CD14-positive monocyte (primary cell): ENCODE measurements around the gene LAMB3. TPM values are rescaled to one million over a fixed set of nuclear protein-coding genes. Genes with fewer than 3 reads are reported as not detected.
A peak's percentile ranks its signal among the peaks of the same experiment; 100 is the strongest.

Source experiments
- DNase-seq, 3 donors: peaks; one replicate each; pipeline ENCODE4 v3.0.0-alpha.2; 2011 to 2022
- H2AFZ ChIP-seq: 2 replicates; pipeline ENCODE4 v1.6.0; 2012; ENCODE audit warnings: mild to moderate bottlenecking, low read depth, low read length, inconsistent platforms; ENCODE audit not compliant: insufficient read depth, poor library complexity, severe bottlenecking
- H3K27ac ChIP-seq, 2 donors: 1 replicate in 1 of 2; 2 replicates in 1 of 2; pipeline ENCODE4 v1.5.1; 2012 to 2013; ENCODE audit warnings: low read length in 2 of 2, control low read depth in 1 of 2, inconsistent platforms in 1 of 2, low read depth in 1 of 2, mild to moderate bottlenecking in 1 of 2
- H3K27me3 ChIP-seq, 2 donors: one replicate each; pipeline versions ENCODE4 v1.6.0 to v1.6.1; 2011 to 2013; ENCODE audit warnings: low read length in 2 of 2; ENCODE audit not compliant: control insufficient read depth in 2 of 2, insufficient read depth in 2 of 2
- H3K36me3 ChIP-seq, 2 donors: replicated peaks in 1 of 2; 1 replicate in 1 of 2; 2 replicates in 1 of 2; pipeline versions ENCODE4 v1.5.1 to v1.6.1; 2012 to 2013; ENCODE audit warnings: low read length in 2 of 2, control low read depth in 1 of 2, inconsistent platforms in 1 of 2, mild to moderate bottlenecking in 1 of 2; ENCODE audit not compliant: insufficient read depth in 2 of 2, control insufficient read depth in 1 of 2
- H3K4me1 ChIP-seq, 2 donors: 1 replicate in 1 of 2; 2 replicates in 1 of 2; pipeline versions ENCODE4 v1.5.1 to v1.6.1; 2012 to 2013; ENCODE audit warnings: low read length in 2 of 2, control low read depth in 1 of 2, inconsistent platforms in 1 of 2, mild to moderate bottlenecking in 1 of 2, moderate library complexity in 1 of 2; ENCODE audit not compliant: insufficient read depth in 2 of 2, control insufficient read depth in 1 of 2
- H3K4me2 ChIP-seq: replicated peaks from 2 replicates; pipeline ENCODE3; 2012; ENCODE audit warnings: low read length, moderate library complexity, mild to moderate bottlenecking; ENCODE audit not compliant: poor library complexity, severe bottlenecking; ENCODE audit errors: extremely low read depth
- H3K4me3 ChIP-seq, 3 experiments: fragments of 200-600 bp in 1 of 3; sonication (generic) in 1 of 3; replicated peaks in 1 of 3; 1 replicate in 2 of 3; 2 replicates in 1 of 3; pipeline ENCODE4 v1.5.1; 2011 to 2013; ENCODE audit warnings: low read length in 3 of 3, mild to moderate bottlenecking in 3 of 3, control low read depth in 2 of 3, low read depth in 2 of 3, inconsistent platforms in 1 of 3, moderate library complexity in 1 of 3
- H3K79me2 ChIP-seq: 2 replicates; pipeline ENCODE4 v1.6.0; 2012; ENCODE audit warnings: mild to moderate bottlenecking, control low read depth, inconsistent platforms, low read length, moderate library complexity; ENCODE audit not compliant: insufficient read depth
- H3K9ac ChIP-seq: 2 replicates; pipeline ENCODE4 v1.6.0; 2017; ENCODE audit warnings: low read length, mild to moderate bottlenecking; ENCODE audit not compliant: insufficient read depth, poor library complexity, severe bottlenecking
- H3K9me3 ChIP-seq, 2 donors: replicated peaks in 1 of 2; 1 replicate in 1 of 2; 2 replicates in 1 of 2; pipeline versions ENCODE4 v1.5.1 to v1.6.1; 2012 to 2013; ENCODE audit warnings: low read length in 2 of 2, control low read depth in 1 of 2; ENCODE audit not compliant: control insufficient read depth in 1 of 2, insufficient read depth in 1 of 2
- H4K20me1 ChIP-seq: 2 replicates; pipeline ENCODE4 v1.6.0; 2012; ENCODE audit warnings: mild to moderate bottlenecking, low read length, control low read depth, moderate library complexity; ENCODE audit not compliant: insufficient read depth
- H3K27ac Mint-ChIP-seq, 7 donors: one replicate each; pipeline ENCODE4 v1.8.0; 2020; ENCODE audit warnings: mild to moderate bottlenecking in 7 of 7, mixed read lengths in 7 of 7, moderate library complexity in 6 of 7, inconsistent platforms in 2 of 7
- H3K27me3 Mint-ChIP-seq, 3 donors: one replicate each; pipeline ENCODE4 v1.8.0; 2021 to 2022; ENCODE audit warnings: low read depth in 3 of 3, mild to moderate bottlenecking in 3 of 3, mixed read lengths in 3 of 3, moderate library complexity in 3 of 3, inconsistent platforms in 1 of 3
- H3K36me3 Mint-ChIP-seq, 2 donors: one replicate each; pipeline ENCODE4 v1.8.0; 2020; ENCODE audit warnings: mixed read lengths in 2 of 2, inconsistent platforms in 1 of 2, mild to moderate bottlenecking in 1 of 2
- H3K4me1 Mint-ChIP-seq: one replicate; pipeline ENCODE4 v1.8.0; 2020; ENCODE audit warnings: mild to moderate bottlenecking, mixed read lengths
- H3K4me3 Mint-ChIP-seq, 2 donors: one replicate each; pipeline ENCODE4 v1.8.0; 2020; ENCODE audit warnings: mild to moderate bottlenecking in 2 of 2, mixed read lengths in 2 of 2, moderate library complexity in 1 of 2
- H3K9me3 Mint-ChIP-seq, 7 donors: one replicate each; pipeline ENCODE4 v1.8.0; 2020 to 2022; ENCODE audit warnings: mixed read lengths in 7 of 7, mild to moderate bottlenecking in 6 of 7, moderate library complexity in 6 of 7, inconsistent platforms in 2 of 7
- WGBS: methylation state at CpG from one replicate; pipeline ENCODE4 v1.1.5; 2013; ENCODE audit warnings: missing lambda C conversion rate; ENCODE audit not compliant: insufficient coverage; 5-methylcytosine and 5-hydroxymethylcytosine counted together
- intact Hi-C, 2 donors: fragments of 100-400 bp; cut with micrococcal nuclease; formaldehyde crosslinking; loops; one replicate each; pipeline versions ENCODE4 v1.15.0 to v1.15.1; 2023
- polyA plus RNA-seq, 3 donors: library from polyadenylated mRNA; depleted of rRNA in 1 of 3; unstranded in 2 of 3; stranded (reverse) in 1 of 3; fragments of 300-500 nt in 2 of 3; fragments of >200 nt in 1 of 3; fragmentation: Illumina TruSeq in 2 of 3; gene quantifications; 1 replicate in 2 of 3; 2 replicates in 1 of 3; pipeline ENCODE4 v1.2.3, GENCODE V29; 2012 to 2021
- TF ChIP-seq, protein P1 (sequence below): fragments of 200-600 bp; IDR thresholded peaks from one replicate; pipeline ENCODE4 v1.8.0; 2022; ENCODE audit warnings: antibody characterized with exemption, mild to moderate bottlenecking

The LAMB3 gene
- polyA plus RNA-seq, 3 donors = 0.29 to 0.67 (median 0.30) TPM

DNA sequence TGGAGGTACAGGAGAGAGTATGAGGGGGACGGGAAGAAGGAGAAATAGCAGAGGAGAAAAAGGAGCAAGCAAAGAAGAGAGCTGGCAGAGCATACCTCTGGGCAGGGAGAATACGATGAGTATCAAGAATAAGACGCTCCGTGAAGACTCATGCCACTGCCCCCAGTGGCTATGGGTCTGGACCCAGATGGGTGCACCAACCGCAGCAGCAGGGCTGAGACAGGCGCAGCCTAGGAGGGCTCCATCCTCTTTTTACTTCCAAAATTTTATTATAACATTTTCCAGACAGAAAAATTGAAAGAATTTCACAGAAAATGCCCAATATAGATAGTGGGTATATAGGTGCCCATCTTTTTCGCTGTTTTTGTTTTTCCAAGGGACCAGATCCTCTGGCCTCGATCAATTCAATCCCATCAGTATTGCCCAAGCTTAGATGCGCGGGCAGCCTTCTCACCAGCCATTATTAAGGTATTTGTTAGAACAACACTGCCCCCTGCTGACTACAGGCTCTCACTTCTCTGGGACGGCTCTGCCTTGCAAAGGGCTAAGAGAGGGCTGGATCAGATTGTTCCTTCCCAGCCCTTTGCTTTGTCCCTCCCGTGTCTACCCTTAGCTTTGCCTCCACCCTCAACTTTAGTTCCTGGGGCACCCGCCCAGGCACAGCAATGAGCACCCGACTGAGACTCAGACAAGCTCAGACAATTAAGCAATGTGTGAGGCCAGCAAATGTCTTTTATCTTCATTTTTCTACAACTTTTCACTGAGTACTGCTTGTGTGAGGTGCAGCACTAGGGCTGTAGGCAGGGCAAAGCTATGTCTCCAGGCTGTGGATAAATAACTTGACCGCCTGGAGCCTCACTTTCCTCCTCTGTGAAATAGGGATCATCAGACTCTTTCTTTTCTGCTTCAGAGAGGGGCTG, 86.2 kb downstream of the LAMB3 start:
- Mint-ChIP-seq H3K4me3 (no peak overlapping the region), H3K4me1 (peaks cover 8% of the 10 kb centered on the region), H3K27me3 (peaks cover 10 to 17% (median 15%) of the 10 kb centered on the region in 3 donors), H3K9me3 (peaks cover 0 to 2% (median 0%) of the 10 kb centered on the region in 7 donors), H3K36me3 (no peaks in the 10 kb centered on the region), H3K27ac (no peak overlapping the region)
- Histone ChIP-seq H3K4me2 (no peak overlapping the region), H3K27me3 (peaks cover 0 to 3% of the 10 kb centered on the region in 2 donors), H3K4me3 (no peak overlapping the region), H3K9ac (no peak overlapping the region), H3K9me3 (no peaks in the 10 kb centered on the region), H3K36me3 (no peaks in the 10 kb centered on the region), H4K20me1 (no peaks in the 10 kb centered on the region), H3K79me2 (no peaks in the 10 kb centered on the region), H3K4me1 (peaks cover 0 to 4% of the 10 kb centered on the region in 2 donors), H3K27ac (no peak overlapping the region), H2AFZ (no peak overlapping the region)
- TF ChIP-seq, protein P1, sequence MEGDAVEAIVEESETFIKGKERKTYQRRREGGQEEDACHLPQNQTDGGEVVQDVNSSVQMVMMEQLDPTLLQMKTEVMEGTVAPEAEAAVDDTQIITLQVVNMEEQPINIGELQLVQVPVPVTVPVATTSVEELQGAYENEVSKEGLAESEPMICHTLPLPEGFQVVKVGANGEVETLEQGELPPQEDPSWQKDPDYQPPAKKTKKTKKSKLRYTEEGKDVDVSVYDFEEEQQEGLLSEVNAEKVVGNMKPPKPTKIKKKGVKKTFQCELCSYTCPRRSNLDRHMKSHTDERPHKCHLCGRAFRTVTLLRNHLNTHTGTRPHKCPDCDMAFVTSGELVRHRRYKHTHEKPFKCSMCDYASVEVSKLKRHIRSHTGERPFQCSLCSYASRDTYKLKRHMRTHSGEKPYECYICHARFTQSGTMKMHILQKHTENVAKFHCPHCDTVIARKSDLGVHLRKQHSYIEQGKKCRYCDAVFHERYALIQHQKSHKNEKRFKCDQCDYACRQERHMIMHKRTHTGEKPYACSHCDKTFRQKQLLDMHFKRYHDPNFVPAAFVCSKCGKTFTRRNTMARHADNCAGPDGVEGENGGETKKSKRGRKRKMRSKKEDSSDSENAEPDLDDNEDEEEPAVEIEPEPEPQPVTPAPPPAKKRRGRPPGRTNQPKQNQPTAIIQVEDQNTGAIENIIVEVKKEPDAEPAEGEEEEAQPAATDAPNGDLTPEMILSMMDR = peak; percentile 88
- intact Hi-C loops = loop anchor here in 1 of 2 donors (5.0 kb wide), 1 partner anchor 914 kb away; no protein-coding TSS in a partner anchor
- DNase-seq = peak; percentile 55 to 74 (median 74)
- 35% methylated on average over 10 of the region's 15 CpGs for WGBS

Other genes starting within 250 kb of the LAMB3 start
- gene CAMK1G, start 68.7 kb downstream of the LAMB3 start, polyA plus RNA-seq = not detected
- 1,000 to 10,000 TPM in 1 of 3 donors, 100 to 1,000 TPM in 2; 176 to 1,583 (median 373) TPM for gene G0S2, start 23.0 kb upstream of the LAMB3 start, polyA plus RNA-seq
- gene HSD11B1, start 52.4 kb upstream of the LAMB3 start, polyA plus RNA-seq = not detected
- 100 to 1,000 TPM in 2 of 3 donors, 10 to 100 TPM in 1; 89.3 to 266 (median 111) TPM for gene TRAF3IP3, start 103.6 kb upstream of the LAMB3 start, polyA plus RNA-seq
- under 1 TPM; 0.07 to 0.47 (median 0.19) TPM for gene C1orf74, start 132.1 kb upstream of the LAMB3 start, polyA plus RNA-seq
- under 1 TPM; 0.21 to 0.62 (median 0.35) TPM for gene IRF6, start 153.7 kb upstream of the LAMB3 start, polyA plus RNA-seq
- 1 to 10 TPM in 2 of 3 donors, under 1 TPM in 1; 0.98 to 1.4 (median 1.1) TPM for gene UTP25, start 175.5 kb upstream of the LAMB3 start, polyA plus RNA-seq